GM12874 (cell line): ENCODE data around the gene METTL17.

Experiments
- TF ChIP-seq, protein P1 (sequence below): IDR thresholded peaks from 2 replicates; pipeline ENCODE4 v1.5.1; 2011; ENCODE audit warnings: low read depth, mild to moderate bottlenecking, control low read depth, low read length, moderate library complexity; ENCODE audit not compliant: insufficient read depth

METTL17 gene

DNA sequence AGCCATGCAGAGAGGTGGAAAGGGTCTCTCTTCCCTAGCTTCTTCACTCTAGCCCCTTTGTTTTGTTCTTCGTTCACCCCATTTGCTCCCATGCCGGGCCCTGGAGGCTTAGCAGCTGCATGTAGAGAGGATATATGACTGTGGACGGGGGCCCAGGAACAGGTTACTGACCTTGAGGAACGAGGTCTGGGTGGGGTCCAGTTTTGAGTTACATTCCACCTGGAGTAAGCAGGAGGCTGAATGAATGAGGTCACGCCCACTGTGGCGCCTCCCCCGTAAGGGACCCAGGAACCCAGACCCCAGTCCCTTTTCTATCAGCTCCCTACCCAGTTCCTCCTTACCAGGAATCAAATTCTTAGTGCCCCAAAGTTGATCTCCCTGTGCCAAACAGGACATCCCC lies 28.5 kb downstream of the METTL17 start:
- TF ChIP-seq, protein P1, sequence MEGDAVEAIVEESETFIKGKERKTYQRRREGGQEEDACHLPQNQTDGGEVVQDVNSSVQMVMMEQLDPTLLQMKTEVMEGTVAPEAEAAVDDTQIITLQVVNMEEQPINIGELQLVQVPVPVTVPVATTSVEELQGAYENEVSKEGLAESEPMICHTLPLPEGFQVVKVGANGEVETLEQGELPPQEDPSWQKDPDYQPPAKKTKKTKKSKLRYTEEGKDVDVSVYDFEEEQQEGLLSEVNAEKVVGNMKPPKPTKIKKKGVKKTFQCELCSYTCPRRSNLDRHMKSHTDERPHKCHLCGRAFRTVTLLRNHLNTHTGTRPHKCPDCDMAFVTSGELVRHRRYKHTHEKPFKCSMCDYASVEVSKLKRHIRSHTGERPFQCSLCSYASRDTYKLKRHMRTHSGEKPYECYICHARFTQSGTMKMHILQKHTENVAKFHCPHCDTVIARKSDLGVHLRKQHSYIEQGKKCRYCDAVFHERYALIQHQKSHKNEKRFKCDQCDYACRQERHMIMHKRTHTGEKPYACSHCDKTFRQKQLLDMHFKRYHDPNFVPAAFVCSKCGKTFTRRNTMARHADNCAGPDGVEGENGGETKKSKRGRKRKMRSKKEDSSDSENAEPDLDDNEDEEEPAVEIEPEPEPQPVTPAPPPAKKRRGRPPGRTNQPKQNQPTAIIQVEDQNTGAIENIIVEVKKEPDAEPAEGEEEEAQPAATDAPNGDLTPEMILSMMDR = no peak

DNA sequence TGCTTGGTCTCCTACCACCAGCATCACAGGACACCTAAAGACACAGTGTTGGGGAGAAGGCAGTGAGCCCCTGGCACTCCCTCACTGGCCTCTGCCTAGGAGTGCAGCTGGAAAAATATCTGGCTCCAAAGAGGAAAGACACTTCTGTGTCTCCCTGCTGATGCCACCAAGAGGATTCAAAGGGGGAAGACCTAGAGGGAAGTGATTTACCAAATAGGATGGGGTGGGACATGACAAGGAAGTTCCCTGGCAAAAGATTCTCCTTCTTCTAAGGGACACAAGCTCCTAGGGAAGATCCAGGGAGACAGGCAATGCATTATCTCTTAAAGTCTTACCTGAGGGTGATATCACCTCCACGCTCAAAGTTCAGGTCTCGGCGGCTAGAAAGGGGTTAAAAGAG lies 29.0 kb downstream of the METTL17 start:
- TF ChIP-seq, protein P1 = no peak

DNA sequence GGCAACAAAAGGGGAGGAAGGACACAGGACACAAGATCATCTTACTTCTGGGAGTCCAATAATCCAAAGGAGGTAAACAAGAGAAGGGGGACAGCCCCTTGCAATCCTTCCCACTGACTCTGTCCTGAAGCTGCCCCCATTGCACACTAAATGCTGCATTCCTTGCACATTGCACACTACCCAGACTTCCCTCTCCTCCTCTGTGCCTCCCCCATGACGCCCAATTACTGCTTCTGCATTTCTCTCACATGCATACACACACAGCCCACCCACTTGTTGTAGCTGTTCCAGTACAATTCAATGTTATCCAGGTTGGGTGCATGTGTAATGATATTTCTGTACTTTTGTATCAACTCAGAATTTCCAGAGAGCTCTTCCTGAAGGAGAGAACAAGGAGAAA lies 29.6 kb downstream of the METTL17 start:
- TF ChIP-seq, protein P1 = no peak

DNA sequence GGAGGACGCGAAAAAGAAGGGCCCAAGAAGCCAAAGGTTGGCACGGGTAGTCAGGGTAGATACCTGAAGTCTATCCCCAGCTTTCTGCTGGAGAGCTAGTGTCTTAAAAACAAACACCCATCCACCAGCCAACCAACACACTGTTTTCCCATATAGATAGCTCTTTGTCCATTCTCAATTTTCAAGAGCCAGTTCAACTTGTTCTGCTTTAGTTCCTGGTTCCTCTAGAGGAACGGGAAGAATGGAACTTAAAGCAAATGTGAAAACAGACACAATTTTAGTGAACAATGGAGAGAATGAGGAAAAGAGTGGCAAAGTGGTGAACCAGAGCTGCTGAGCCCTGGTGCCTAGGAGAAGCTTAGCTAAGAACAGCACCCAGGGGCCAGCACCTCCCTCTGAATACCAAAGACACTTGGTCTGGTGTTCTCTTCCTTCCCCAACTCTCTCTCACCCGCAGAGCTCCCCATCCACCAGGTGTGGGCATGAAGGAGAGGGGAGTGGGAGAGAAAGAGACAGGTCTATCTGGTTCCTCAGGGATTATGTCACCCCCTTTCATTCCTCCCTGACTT lies 31.3 kb downstream of the METTL17 start:
- TF ChIP-seq, protein P1 = no peak

DNA sequence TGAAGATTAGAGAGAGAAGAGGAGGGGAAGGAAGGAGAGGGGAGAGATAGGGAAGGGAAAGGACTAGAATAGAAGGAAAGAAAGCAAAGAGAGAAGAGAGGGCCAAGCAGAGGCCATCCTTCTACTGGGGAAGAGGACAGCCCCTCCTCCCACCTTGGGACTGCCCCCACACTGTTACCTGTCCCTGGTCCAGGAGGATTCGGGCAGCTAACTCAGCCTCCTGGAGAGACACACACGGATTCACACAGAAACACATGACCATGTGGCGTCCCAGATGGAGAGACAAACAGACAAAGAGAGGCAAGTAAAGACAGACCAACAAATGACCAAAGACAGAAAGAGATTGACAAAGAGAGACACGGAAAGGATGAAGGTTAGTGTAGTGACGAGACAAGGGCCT lies 32.9 kb downstream of the METTL17 start:
- TF ChIP-seq, protein P1 = no peak

DNA sequence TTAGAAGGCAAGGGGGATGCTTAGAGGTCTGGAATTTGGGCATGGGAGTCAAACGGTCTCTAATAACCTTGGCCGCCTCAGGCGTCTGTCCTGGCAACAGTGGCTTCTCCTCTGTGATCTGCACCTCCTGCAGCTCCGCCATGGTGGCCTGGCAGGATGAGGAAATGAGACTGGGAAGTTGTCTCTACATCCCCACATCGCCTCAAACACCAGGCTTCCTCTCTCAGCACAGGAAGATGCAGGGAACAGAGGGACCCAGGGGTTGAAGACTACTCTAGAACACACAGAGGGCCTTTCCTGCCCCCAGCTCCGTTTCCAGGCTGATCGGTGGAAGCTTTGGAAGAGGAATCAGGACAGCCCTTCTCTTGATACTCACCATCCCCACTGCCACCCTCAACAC lies 33.4 kb downstream of the METTL17 start:
- TF ChIP-seq, protein P1 = no peak

DNA sequence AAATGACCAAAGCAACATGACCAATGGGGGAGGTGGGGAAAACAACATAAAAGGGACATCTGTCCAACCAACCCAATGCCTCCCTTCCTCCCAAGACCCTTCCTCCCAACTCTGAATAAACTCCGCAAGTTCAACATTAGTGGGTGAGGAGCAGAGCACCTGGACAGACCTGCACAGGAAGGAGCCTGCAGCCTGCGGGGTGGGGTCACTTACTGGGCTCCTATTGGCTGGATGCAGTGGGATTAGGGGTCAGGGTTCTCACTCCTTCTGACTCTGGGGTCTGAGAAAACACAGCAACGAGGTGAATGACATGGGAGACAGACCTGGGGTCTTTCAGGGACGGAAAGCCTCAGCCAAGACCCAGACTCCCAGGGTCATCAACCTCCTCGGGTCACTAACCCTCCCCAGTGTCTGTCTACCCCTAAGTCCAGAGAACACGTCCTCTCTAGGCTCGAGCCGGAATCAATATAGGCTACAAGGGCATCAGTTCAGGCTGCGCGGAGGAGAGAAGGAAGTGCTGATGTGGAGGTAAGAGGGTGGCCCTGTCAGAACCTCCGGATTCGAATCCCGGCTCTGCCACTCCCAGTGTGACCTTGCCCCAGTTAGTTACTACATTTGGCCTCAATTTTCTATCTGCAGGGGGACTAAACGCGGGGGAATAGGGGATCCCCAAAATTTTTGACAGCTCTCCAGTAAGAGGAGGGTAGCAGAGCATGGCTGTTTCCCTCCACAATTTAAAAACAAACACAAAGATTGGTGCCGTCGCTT lies 34.2 kb downstream of the METTL17 start:
- TF ChIP-seq, protein P1 = no peak
